ENCODE results near the gene CTCF. TPM values are rescaled to one million over a fixed set of nuclear protein-coding genes. Genes with fewer than 3 reads are reported as not detected.

Gene CTCF
- total and polyA plus RNA-seq, 10 of the 15 experiments (the other 5 are each of a cell fraction or from before 2014, with no cell fraction given), result 9.1 to 55.0 (median 41.8) TPM

DNA sequence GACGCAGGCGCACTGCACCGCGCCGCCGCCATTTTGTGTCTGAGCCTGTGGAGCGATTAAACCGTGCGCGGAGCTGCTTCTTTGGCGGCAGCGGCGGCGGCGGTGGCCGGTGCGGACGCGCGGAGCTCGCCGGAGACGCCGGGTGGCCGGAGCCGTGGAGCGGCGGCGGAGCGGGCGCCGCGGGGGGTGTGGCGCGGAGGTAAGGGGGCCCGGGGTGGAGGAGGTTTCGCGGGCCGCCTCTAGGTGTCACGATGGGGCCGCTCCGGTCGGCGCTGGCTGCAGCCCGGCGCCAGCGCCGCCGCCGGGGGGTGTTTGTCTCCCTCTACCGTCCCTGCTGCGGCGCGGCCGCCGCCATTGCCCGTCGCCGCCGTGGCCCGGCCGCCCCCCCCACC lies at the start of gene CTCF (continued):
- TF ChIP-seq, protein P1, sequence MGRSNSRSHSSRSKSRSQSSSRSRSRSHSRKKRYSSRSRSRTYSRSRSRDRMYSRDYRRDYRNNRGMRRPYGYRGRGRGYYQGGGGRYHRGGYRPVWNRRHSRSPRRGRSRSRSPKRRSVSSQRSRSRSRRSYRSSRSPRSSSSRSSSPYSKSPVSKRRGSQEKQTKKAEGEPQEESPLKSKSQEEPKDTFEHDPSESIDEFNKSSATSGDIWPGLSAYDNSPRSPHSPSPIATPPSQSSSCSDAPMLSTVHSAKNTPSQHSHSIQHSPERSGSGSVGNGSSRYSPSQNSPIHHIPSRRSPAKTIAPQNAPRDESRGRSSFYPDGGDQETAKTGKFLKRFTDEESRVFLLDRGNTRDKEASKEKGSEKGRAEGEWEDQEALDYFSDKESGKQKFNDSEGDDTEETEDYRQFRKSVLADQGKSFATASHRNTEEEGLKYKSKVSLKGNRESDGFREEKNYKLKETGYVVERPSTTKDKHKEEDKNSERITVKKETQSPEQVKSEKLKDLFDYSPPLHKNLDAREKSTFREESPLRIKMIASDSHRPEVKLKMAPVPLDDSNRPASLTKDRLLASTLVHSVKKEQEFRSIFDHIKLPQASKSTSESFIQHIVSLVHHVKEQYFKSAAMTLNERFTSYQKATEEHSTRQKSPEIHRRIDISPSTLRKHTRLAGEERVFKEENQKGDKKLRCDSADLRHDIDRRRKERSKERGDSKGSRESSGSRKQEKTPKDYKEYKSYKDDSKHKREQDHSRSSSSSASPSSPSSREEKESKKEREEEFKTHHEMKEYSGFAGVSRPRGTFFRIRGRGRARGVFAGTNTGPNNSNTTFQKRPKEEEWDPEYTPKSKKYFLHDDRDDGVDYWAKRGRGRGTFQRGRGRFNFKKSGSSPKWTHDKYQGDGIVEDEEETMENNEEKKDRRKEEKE (IDR thresholded peaks at IDR 0.05), result 0 out of 2 replicates have a peak, but pooled peaks have one; percentile 49
- TF ChIP-seq ASH2L (IDR thresholded peaks at IDR 0.05; ENCODE audit: borderline replicate concordance, low read depth) (peak; percentile 83; the same call in 1 of the 2 replicates), SMC3 (IDR thresholded peaks at IDR 0.05; ENCODE audit: borderline replicate concordance, low read length) (peak; percentile 21; the same call in 1 of the 2 replicates), SIX5 (IDR thresholded peaks at IDR 0.05; ENCODE audit: low read depth, low read length, severe bottlenecking) (no peak), MEF2B (IDR thresholded peaks at IDR 0.05; ENCODE audit: partially characterized antibody, poor library complexity, severe bottlenecking) (no peak), EZH2 (IDR thresholded peaks at IDR 0.05; ENCODE audit: borderline replicate concordance, control insufficient read depth, low read depth, low read length) (no peak), TBL1XR1 (IDR thresholded peaks at IDR 0.05; ENCODE audit: low read depth, low read length) (0 out of 2 replicates have a peak, but pooled peaks have one; percentile 0), RELA (IDR thresholded peaks at IDR 0.05; ENCODE audit: borderline replicate concordance, partially characterized antibody) (peak; percentile 47), SPI1 (IDR thresholded peaks at IDR 0.05; ENCODE audit: borderline replicate concordance, insufficient read depth, low read depth, low read length) (no peak), NFIC (IDR thresholded peaks at IDR 0.05; ENCODE audit: low read depth, low read length) (no peak), NRF1 (conservative IDR thresholded peaks at IDR 0.05; ENCODE audit: low read depth, low read length) (peak; percentile 65), MXI1 (IDR thresholded peaks at IDR 0.05; ENCODE audit: low read depth, low read length) (no peak; the same call in 1 of the 2 replicates), TAF1 (IDR thresholded peaks at IDR 0.05; ENCODE audit: borderline replicate concordance, low read depth, low read length) (peak; percentile 43; the same call in 1 of the 2 replicates), KLF5 (IDR thresholded peaks at IDR 0.05; ENCODE audit: partially characterized antibody) (peak; percentile 37), NR2F1 (conservative IDR thresholded peaks at IDR 0.05) (no peak), ZSCAN29 (IDR thresholded peaks at IDR 0.05) (peak; percentile 60; the same call in 1 of the 2 replicates), GATAD2B (conservative IDR thresholded peaks at IDR 0.05; ENCODE audit: low read depth) (peak; percentile 62; the same call in 1 of the 2 replicates), NR2C2 (IDR thresholded peaks at IDR 0.05; ENCODE audit: borderline replicate concordance, control insufficient read depth, insufficient read length, low read depth) (no peak), BHLHE40 (IDR thresholded peaks at IDR 0.05; ENCODE audit: borderline replicate concordance in 1 of 2, low read depth in 2 of 2, low read length in 1 of 2) (no peak; a peak in 1 of 4 replicates), HCFC1 (IDR thresholded peaks at IDR 0.05; ENCODE audit: low read length) (0 out of 2 replicates have a peak, but pooled peaks have one; percentile 19), FOXM1 (IDR thresholded peaks at IDR 0.05; ENCODE audit: low read depth, low read length) (no peak)
- TF ChIP-seq, protein P2, sequence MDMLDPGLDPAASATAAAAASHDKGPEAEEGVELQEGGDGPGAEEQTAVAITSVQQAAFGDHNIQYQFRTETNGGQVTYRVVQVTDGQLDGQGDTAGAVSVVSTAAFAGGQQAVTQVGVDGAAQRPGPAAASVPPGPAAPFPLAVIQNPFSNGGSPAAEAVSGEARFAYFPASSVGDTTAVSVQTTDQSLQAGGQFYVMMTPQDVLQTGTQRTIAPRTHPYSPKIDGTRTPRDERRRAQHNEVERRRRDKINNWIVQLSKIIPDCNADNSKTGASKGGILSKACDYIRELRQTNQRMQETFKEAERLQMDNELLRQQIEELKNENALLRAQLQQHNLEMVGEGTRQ (IDR thresholded peaks at IDR 0.05; ENCODE audit: borderline replicate concordance, low read depth, low read length), result no peak
